ENCODE data around the gene YPEL1.
A peak's percentile ranks its signal among the peaks of the same experiment; 100 is the strongest.

YPEL1 gene, protein sequence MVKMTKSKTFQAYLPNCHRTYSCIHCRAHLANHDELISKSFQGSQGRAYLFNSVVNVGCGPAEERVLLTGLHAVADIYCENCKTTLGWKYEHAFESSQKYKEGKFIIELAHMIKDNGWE

DNA sequence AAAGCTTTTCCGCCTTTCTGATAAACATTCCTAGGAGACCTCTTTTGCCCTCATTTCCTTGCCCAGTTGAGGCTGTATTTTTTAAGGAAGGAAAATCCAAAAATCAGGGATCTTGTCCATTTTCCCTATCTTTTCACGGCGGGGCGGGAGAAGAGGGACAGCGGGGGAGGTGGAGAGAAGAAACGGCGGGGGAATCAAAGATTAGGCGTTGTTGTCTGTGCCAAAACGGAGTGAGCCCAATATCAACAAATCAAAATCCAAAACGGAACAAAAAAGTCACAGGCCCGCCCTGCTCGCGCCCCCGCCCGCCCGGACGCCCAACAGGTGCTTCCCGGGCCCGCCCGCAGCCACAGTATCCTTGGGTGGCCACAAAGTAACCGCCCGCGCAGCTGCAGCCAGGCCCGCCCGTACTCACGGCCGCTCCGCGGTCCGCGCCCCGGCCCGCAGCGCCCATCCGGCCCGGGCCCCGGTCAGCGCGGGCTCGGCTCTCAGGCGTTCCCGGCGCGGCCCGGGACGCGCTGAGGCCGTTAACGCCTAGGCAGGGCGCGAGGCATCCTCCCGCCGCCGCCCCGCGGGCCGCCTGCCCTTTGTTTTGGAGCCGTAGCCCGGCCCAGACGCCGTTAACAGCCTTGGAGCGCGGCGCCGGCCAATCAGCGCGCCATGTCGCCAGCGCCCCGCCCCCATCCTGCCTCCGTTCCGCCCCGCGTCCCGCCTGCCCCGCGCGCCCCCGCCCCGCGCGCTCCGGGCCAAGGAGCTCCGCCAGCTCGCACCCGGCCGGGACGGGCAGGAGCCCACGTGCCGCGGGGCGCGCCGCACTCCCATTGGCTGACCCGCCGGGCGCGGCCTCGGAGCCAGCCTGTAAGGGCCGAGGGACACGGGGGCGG lies at the start of gene YPEL1:
TSS of gene YPEL1 (minus strand) at position 595 of the 884 bp plus-strand sequence. CDS start 25,050 bp downstream, outside the sequence.
- peak; percentile 56 for DNase-seq

DNA sequence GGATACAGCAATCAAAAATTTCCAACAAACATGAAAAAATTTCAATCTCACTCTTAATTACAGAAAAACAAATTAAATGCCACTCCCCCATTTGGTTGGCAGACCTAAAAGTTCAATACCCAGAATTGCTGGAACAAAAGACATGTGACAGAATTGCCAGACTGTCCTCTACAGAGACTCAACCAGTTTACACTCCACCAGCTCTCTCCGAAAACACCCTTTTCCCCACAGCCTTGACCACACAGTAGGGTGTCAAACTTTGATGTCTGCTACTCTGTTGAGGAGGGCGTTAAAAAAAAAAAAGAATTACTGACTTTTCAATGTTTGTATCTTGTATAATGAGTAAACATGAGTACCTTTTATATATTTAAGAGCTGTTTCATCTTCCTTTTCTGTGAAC lies 44.7 kb upstream of the YPEL1 start:
- no peak for DNase-seq

DNA sequence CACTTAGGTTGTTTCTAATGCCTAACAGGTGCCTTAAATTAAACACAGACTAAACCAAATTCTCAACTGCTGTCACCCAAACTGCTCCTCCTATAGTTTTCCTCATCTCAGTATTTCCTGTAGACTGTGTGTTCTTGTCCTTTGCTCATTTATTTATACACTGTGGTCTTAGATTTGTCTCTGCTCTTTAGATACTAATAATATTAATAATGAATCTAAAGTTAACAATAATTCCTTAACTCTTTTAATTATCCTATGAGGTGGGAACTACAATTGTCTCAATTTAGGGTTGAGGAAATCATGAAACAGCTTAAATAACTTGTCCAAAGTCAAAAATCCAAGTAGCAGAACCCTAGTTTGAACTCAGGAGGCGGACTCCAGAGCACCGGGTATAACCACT lies 43.9 kb upstream of the YPEL1 start:
- no peak for DNase-seq

DNA sequence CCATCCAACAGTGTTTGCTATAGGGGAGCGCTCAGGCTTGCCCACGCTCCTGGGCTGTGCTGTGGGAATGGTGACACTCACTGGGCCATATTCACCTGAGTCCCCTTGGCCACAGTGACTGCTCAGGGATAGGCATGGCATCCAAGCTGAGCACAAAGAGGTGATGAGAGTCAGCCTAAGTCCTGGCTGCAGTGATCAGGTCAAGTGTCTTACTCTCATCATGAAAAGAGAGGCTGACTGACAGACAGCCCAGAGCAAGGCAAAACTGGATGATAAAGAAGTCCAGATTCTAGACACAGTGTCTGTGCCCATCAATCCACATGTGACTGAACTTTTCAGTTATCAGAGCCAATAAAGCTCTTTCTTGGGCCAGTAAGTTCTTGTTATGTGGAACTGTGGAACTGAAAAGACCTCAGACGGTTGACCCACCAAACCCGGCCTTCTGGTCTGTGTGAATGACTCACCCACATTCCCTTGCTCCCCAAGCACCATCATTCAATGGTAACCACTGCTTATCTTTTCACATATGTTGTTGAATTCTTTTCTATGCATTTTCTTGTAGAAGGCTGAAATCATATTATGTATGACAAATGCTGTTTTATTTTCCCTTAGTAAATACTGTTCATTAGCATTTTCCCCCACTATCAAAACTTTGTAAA lies 43.2 kb upstream of the YPEL1 start:
- DNase-seq = no peak

DNA sequence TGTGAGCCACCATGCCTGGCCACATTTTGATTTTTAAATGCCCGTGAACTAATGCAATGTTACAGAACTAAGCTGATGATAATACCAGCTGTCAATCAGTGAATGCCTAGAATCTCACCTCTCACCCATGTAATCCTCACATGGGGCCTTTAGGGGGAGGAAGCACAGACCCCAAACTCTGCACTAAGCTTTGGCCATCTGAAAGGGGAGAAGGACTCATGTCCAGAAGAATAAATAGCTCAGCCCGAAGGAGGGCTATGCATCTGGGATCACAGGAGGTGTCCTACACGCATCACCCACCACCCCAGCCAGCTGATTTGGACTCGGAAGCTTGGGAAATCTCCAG lies 36.0 kb upstream of the YPEL1 start:
- DNase-seq = no peak

DNA sequence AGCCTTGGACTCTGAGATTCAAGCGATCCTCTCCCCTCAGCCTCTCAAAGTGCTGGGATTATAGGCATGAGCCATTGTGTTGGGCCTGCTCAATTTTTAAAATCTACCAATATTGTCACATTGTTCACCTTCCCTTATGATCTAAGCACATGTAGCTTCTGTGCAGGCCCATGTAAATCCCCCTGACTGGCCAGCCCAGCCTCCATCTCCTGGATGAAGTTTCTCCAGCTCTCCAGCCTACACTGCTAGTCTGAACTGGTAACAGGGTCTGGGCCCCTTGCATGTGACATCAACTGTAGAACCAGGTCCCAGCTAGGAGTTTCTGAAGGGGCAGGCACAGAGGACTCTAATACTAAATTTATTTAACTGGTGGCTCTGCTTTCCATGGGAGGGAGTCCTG lies 32.8 kb upstream of the YPEL1 start:
- no peak for DNase-seq

DNA sequence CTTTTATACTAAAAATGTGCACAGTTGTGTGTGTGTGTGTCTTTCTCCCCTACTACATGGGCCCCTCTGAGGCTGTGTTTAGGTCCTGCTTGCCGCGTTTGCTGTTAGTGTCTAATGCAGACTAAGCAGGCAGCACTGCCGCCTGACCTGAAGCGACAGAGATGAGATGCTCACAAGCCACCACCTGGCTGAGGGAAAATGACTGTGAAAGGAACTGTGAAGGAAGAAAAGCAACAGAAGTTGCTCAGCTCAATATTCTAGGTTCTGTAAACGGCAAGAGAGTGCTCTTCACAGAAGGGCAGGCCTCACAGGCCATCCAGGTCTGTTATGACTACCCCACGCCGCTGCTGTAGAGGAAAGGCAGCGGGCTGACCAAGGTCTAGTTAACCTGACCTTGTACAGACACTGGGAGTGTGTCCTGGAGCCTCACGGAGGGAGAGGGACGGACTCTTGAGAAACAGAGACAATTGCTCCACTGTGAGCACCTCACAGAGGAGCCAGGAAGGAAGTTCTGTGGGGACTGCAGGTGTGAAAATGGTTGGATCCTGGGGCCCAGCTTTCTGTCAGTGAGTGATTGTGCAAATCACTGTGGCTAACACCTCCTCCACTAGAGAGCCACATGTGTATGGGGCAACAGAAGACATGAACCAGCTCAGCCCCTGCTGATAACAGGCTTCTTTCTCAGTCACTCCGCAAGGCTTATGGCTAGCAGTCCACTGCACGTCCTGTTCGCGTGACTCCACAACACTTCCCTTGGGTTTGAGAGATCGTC lies 31.3 kb upstream of the YPEL1 start:
- no peak for DNase-seq

DNA sequence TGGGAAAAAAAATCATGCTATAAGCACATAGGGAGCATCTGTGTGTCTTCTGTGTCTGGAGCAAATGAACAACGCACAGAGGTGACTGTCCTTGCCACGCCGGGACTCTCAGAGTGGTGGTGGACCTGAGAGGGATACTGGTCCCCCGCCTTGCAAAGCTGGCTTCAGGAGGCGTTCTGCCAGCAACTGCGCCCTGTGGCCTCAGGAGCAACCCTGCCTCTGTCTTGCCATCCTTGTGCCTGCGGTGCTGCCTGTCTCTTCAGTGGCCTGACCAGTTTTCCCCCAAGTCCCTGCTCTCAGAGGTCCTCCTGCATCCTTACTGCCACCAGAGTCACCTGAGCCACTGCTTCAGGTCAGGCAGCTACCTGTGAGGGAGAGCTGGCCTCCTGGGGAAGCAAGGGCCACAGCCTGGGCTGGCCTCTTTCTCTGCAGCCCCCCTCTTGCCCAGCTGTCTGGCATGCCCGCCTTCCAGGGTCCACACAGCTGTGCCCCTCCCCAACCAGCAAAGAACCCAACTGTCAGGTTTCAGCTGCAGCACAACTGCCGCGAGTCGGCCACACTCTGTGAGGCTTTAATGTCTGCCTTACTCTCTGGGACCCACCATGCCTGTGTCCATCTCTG lies 30.4 kb upstream of the YPEL1 start:
- no peak for DNase-seq

DNA sequence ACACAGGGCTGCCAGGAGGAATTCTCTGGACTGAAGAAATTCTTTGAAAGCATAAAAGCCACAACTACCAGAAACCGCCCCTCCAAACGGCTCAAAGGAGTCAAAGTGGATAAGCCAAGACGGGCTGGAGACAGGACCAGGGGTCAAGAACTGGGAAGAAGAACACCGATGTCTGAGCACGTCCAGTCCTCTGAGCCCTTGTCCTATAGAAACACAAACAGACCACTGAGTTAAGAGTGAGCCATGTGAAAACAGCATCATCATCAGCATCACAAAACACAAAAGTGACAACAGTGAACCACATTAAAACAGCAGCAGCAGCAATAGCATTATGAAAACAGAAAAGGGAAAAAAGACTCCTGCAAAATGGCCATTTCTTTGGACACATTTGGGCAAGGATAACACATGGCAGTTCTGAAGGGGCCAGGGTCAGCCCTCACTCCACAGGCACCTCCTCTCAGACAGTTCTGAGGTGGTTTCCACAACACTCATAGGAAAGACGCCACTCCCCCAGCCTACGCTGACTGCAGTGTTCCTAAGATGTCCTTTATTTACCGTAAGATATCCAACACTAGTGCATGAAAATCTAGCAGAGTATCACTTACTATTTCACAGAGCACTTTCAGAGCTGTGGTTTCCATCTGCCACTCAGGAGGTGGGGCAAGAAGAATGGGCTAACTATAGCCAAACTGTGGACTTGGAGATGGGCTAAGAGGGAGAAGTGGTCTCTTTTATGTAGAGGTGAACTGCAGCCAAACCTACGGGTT lies 28.6 kb upstream of the YPEL1 start:
- no peak for DNase-seq

DNA sequence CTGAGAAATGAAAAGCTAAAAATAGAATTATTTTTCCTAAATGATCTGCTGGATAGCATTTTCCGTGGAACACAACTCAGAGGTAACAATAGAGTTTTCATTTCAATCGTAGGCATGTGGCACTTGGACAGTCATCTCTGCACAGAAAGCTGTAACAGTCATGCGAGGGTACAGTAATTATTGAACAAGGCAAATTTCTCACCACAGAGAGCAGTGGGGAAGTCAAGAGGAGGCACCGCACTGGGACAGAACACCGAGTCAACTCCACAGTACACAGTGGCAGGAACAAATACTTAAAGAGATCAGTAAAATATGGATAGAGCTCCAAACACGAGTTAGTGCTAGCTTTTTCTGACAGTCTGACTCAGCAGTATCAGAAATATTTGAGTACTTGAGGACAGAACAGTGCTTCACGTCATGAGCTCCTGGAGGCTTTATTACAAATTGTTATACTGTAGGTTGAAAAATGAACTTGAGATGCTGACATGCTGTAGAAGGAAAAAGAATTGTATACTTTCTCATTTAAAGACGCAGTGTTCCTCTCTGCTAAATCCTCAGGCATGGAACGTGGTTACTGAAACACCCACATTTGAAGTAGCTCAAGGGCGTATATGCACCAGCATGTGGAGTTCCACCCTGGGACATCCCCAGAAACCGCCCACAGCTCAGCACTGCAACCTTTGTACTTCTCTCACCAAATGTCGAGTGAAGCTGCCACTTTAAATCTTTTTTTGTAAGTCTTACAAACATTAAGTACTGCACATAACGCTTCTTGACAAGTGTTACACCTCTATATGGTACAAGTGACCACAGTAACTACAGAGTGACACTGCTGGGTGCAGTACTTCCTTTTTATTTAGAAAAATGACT lies 27.4 kb upstream of the YPEL1 start:
- DNase-seq = no peak

DNA sequence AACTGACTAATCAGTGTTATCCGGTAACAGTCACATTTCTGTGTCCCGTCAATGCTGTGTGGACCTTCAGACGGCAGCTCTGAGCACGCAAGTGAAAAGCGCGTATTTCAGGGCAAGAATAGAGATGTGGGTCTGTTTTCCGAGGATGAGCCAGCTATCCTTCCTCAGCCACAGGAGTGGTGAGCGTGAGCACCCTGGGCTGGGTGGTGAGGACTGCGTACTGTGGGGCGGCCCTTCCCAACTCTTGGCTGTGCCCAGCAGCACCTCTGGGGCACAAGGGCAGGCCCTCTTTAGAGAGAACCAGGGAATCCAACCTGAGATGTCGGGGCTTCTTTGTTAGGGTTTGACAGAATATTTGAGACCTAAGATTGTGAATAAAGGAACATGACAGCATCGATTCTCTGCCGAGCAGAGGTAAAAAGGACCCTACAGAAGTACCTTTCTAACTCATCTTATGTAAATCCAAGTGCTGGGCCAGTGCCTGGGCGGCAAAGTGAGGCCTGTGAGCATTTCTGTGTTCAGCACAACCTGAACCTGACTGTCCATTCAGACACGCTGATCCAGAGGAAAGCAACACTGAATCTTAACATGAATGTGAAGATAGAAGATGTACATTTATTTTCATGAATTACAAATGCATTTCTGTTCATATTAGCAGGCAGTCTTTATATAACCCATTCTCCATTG lies 26.5 kb upstream of the YPEL1 start:
- DNase-seq = no peak

DNA sequence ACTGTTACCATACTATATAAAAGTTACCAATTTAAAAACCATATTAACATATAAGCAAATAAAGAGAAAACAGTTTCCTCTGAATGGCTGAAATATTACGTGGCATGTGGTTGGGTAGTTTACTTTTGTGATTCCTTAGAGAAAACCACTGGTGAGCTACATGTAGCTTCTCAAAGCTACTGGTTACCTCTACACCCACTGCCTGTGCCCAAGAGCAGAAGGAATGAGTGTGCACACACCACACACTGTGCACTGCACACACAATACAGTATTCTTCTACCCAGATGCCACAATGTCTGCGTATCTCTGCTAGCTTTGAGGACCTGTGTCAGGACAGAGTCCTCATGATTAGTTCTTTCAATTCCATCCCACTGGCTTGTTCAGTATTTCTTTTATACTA lies 25.5 kb upstream of the YPEL1 start:
- DNase-seq = no peak

DNA sequence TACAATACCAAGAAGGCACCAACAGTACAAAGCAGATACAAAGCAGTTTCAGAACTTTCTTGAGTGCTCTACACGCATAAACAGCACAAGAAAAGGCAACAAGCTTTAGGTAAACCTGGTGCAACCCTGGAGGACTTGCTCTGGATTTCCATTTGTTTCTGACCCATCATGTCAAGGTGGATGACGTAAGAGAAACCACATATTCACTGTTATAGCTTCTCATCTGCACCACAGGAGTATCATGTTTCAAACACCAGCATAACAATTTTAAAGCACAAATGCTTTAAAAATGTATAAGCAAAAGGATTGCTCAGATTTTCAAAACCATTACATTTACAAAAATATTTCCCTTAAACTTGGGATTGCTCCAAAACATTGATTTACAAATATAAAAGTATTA lies 25.0 kb upstream of the YPEL1 start:
- DNase-seq = no peak

DNA sequence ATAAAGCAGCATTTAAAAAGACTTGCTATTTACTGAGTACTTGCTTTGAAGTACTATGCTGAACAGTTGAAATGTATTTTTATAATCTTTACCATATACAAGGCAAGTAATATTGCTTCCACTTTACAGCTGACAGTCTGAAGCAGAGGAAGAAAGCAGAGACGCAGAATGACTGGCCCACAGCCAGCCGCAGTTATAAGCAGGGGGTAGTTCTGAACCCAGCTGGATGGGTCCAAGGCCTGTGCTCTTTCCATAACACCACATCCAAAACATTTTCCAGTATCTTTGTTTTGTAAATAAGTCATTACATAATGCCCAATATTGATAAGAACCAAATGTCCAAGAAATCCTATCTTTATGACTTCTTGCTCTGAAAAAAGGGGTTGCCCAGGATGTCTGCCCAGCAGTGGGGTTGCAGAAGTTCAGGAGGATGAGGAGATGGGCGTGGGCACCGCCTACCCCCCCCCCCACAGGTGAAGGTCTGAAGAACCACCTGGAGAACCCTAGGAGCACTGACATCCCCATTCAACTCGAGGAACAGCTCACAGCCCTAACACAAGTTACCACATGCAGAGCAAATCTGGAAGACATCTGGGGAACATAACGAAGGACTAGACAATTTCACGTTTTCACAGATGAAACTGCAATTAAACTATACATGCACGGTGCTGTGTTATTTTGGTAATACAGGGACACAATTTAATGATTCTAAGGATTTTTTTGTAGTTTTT lies 24.2 kb upstream of the YPEL1 start:
- DNase-seq = no peak

DNA sequence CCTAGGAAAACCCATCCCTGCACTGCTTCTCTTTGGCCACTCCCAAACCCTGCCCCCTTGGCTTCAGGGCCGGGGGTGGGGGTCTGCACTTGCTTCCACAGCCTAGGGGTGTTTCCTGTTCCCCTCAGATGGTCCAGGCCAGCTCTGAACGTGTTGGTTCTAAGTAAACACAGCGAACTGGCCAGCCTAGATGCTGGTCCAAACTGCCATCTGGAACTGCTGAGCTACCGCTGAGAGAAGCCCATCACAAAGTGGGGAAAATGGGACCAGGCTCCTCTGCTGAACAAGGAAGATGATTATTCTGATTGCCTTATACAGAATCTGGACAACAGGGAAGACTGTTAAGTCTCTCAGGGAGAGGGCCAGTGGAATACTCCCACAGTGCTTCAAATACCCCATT lies 23.5 kb upstream of the YPEL1 start:
- DNase-seq = no peak

DNA sequence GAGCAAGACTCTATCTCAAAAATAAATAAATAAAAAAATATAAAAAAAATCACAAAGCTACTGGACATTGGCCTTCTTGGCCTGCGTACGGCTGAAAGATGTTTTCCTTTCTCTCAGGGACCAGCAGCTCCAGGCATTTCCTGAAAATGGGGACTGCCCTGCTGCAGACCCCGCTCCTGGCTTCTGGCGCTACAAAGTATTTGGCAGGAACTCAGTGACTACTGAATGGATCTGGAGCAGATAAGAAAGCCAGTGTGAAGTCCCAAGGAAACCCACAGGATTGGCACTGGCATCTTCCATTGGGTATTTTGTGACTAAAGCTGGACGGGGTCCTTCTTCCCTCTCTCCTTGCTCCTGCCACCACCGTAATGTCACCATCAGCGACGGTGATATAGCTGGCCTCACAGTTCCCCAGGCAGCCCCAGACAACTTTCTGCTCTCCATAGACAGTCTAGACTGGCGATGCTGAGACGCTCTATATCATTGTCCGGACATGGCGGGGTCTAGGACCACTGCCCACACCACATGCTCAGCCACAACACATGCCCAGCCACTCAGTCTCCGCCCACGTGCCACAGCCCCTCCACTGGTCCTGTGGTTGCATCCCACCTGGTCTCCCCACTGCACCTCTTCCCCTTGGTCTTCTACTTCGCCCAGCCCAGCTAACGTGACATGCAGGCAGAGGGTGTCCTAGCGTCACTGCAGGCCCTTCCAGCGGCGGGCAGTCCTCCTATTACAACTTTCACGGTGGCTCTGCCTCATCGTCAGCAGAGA lies 22.7 kb upstream of the YPEL1 start:
- DNase-seq = no peak

DNA sequence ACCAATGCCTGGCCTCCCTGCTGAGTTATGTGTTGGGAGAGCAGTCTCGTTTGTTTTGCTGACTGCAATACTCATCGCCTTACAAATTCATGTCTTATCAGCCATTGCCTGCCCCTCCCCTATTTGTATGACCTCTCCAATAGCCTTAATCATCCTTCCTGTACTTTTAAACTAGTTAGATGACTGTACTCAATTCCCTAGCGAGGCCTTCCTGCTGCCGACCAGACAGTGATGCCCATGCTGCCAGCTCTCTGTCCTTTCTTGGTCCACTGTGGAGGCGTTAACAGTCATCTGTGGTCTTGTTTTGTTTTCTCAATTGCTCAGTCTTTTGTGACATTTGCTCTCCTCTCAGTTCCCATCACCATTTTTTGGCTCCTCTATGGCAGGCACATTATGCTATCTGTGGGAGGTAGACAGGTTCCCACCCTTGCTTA lies 20.3 kb upstream of the YPEL1 start:
- DNase-seq = no peak

DNA sequence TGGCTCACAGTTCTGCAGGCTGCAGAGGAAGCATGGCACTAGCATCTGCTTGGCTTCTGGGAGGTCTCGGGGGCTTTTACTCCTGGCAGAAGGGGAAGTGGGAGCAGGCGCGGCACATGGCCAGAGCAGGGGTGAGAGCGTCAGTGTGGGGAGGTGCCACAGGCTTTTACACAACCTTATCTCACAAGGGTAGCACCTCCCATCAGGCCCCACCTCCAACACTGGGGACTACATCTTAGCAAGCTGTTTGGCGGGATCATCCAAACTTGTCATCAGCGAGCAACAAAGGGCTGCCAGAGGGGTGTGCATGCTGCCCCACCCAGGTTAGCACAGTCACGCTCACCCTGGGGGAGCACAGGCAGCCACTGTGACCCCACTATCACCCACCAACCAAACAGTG lies 18.9 kb upstream of the YPEL1 start:
- DNase-seq = no peak

Measured in NCI-H526 treated with DMSO at 0.1 percent for 48 hours (cell line).